Neuron (in vitro differentiated cells): ENCODE measurements around the gene LCN9.

ENCODE experiments used
- H2AFZ ChIP-seq: one replicate; pipeline ENCODE4 v1.6.1; 2013; ENCODE audit warnings: low read depth, mild to moderate bottlenecking, inconsistent platforms, low read length, moderate library complexity
- H3K27me3 ChIP-seq: one replicate; pipeline ENCODE4 v1.6.1; 2013; ENCODE audit warnings: low read length; ENCODE audit not compliant: insufficient read depth
- H3K36me3 ChIP-seq: one replicate; pipeline ENCODE4 v1.6.1; 2013; ENCODE audit warnings: low read length; ENCODE audit not compliant: insufficient read depth
- H3K4me1 ChIP-seq: one replicate; pipeline ENCODE4 v1.6.1; 2013; ENCODE audit warnings: low read length; ENCODE audit not compliant: insufficient read depth
- H3K4me3 ChIP-seq: 2 replicates; pipeline ENCODE4 v1.5.1; 2013; ENCODE audit warnings: mild to moderate bottlenecking, low read length, moderate library complexity
- H3K9me3 ChIP-seq: one replicate; pipeline ENCODE4 v1.6.1; 2013; ENCODE audit warnings: low read length

LCN9 gene

DNA sequence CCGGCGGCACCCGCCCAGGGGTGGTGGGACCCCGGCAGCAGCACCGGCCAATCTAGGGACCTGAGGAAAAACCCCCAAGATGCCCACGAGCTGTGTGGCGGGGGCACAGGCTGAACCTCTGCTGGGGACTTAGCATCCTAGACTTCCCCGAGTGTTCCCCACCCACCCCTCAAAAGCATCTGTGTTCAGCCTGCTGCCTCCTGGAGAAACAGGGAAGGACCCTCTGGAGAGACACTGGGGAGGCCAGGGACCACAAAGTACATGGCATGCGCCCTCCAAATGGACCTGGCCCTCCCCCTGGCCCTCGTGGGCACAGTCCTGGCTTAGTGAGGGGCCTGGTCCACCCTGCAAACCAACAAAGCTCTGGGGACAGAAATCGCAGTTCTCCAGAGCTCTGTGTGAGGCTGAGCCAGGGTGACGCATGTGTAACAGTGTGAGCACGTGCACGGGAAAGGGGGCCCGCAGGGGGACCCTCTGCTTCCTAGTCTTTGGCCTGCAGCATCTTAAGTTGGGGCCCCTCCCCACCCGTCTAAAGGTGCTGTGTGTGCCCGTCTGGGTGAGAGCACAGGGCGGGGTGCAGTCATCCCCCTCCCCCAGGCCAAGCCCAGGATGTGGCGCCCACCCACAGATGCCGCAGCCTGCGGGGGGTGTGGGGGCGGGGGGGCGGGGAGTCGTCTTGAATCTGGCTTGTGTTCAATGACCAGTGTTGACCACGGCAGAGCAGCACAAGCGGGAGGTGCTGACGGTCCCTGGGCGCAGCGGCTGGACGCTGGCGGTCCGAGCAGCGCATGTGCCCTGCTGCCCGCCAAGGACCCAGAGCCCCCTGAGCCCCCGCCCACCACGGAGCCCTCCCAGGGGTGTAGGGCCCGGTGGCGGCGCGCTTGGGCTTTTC, 38.2 kb downstream of the LCN9 start:
- H3K9me3 ChIP-seq: no peaks in the 10 kb centered on the region
- no peak overlapping the region for H3K4me3 ChIP-seq
- no peaks in the 10 kb centered on the region for H3K4me1 ChIP-seq
- H3K36me3 ChIP-seq: no peaks in the 10 kb centered on the region
- H2AFZ ChIP-seq: no peak overlapping the region
- peaks cover 48% of the 10 kb centered on the region for H3K27me3 ChIP-seq

DNA sequence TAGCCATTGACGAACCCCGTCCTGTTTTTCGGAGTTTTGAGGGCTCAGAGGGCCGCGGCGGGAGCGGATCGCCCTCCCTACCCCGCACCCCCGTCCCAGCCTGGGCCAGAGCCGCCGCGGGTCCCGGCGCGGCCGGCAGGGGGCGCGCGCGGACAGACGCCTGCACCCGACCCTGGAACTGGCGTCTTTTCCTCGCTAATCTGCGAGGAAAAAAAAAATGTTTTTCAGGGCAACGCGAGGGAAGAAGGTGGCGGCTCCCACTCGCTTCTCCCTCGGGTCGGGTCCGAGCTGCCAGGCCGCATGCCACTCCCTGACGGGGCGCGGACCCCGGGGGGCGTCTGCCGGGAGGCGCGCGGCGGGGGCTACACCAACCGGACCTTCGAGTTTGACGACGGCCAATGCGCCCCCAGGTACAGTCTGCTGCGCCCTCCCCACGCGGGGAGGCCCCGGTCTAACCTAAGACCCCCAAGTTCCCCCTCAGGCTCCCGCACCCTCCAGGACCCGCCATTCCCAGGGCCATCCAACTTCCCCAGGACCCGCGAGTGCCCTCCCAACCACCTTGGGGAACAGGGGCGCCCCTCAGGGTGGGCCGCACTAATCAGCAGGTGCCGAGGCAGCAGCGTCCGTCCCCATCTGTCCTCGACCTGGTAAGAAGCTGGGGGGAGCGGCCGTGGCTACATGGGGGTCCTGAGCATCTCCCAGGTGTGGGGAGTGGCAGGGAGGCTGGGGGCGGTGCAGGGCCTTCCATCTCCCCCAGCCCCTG, 39.0 kb downstream of the LCN9 start, which contains the start of gene KCNT1:
KCNT1 (plus strand) TSS at position 227 of the 763 bp plus-strand sequence; CDS start at position 301, 74 bp downstream.
- H3K4me1 ChIP-seq: no peaks in the 10 kb centered on the region
- H3K9me3 ChIP-seq: no peaks in the 10 kb centered on the region
- H2AFZ ChIP-seq: no peak within 1 kb of the TSS
- no peak within 1 kb of the TSS for H3K4me3 ChIP-seq
- peaks cover 55% of the 10 kb centered on the region for H3K27me3 ChIP-seq
- H3K36me3 ChIP-seq: no peaks in the 10 kb centered on the region

DNA sequence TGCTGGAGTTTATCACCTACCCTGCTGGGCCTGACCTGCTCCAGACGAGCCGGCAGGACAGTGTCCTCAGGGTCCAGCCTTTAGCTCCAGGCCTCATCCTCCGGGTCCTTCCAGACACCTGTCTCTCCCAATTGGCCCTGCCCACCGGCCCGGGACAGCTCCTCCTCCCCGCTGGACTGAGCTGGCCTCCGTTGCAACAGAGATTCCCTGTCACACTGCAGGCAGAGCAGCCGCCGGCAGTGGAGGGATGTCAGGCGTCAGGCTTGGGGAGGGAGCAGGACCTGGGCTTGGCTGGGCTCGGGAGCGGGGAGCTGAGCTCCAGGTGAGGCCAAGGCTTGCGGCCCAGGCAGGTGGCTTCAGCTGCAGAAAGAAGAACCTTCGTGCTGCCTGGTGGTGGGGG, 40.6 kb downstream of the LCN9 start:
- Histone ChIP-seq H2AFZ (no peak overlapping the region), H3K4me3 (no peak overlapping the region), H3K36me3 (no peaks in the 10 kb centered on the region), H3K4me1 (no peaks in the 10 kb centered on the region), H3K27me3 (peaks cover 63% of the 10 kb centered on the region), H3K9me3 (no peaks in the 10 kb centered on the region)

DNA sequence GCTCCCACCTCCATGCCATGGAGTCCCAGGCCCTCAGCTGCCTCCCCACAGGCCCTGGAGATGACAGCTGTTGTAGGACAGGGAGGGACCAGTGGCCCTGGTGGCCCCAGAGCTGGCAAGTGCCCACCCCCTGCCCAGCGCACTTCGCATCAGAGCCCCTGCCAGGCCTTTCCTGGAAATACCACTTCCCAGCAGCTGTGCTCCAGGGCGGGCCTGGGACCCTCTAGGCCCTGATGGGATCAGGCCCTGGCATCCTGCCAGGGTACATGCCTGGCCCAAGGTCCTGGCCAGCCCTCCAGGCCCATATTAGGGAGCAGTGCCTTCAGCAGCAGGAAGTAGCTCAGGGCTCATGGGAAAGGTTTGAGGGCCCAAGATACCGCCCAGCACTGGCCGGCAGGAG, 41.4 kb downstream of the LCN9 start:
- no peaks in the 10 kb centered on the region for H3K9me3 ChIP-seq
- H3K36me3 ChIP-seq: no peaks in the 10 kb centered on the region
- peaks cover 68% of the 10 kb centered on the region for H3K27me3 ChIP-seq
- H3K4me1 ChIP-seq: no peaks in the 10 kb centered on the region
- no peak overlapping the region for H3K4me3 ChIP-seq
- H2AFZ ChIP-seq: no peak overlapping the region

DNA sequence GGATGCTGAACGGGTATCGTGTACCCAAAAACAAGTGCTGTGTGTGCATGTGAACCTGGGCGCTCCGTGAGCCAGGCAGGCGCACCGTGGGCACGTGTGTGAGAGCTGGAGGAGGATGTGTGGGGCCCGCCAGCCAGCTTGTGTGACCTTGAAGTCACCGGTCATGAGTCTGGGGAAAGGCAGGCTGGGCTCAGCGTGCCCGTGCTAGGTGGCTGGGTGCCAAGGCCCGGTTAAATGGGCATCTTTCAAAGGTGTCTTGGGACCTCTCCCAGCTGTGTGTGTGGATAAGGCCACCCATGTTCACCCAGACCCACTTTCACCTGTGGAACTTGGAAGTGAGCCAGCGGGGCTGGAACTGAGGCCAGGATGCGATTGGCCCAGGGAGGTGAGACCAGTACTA, 42.3 kb downstream of the LCN9 start:
- H3K27me3 ChIP-seq: peaks cover 65% of the 10 kb centered on the region
- no peaks in the 10 kb centered on the region for H3K9me3 ChIP-seq
- no peak overlapping the region for H3K4me3 ChIP-seq
- H2AFZ ChIP-seq: no peak overlapping the region
- no peaks in the 10 kb centered on the region for H3K36me3 ChIP-seq
- H3K4me1 ChIP-seq: no peaks in the 10 kb centered on the region

DNA sequence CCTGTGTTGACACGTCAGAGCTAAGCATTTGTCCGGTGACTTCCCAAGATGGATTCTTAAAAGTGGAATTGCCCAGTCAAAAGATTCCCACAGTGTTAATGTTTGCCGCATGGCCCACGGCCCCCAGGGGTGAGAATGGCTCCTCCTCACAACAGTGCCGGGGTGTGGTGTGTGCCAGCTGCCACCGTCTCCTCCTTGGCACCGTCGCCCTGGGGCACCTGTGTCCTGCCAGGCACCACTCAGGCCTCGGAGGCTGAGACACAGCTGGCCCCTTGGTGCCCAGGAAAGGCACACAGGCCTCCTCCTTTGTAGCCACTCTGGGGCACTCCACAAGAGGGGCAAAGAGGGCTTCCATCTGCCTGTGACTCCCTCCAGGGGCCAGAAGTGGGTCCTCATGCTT, 43.2 kb downstream of the LCN9 start:
- Histone ChIP-seq H3K4me1 (no peaks in the 10 kb centered on the region), H3K9me3 (no peaks in the 10 kb centered on the region), H2AFZ (no peak overlapping the region), H3K36me3 (no peaks in the 10 kb centered on the region), H3K4me3 (no peak overlapping the region), H3K27me3 (peaks cover 69% of the 10 kb centered on the region)

DNA sequence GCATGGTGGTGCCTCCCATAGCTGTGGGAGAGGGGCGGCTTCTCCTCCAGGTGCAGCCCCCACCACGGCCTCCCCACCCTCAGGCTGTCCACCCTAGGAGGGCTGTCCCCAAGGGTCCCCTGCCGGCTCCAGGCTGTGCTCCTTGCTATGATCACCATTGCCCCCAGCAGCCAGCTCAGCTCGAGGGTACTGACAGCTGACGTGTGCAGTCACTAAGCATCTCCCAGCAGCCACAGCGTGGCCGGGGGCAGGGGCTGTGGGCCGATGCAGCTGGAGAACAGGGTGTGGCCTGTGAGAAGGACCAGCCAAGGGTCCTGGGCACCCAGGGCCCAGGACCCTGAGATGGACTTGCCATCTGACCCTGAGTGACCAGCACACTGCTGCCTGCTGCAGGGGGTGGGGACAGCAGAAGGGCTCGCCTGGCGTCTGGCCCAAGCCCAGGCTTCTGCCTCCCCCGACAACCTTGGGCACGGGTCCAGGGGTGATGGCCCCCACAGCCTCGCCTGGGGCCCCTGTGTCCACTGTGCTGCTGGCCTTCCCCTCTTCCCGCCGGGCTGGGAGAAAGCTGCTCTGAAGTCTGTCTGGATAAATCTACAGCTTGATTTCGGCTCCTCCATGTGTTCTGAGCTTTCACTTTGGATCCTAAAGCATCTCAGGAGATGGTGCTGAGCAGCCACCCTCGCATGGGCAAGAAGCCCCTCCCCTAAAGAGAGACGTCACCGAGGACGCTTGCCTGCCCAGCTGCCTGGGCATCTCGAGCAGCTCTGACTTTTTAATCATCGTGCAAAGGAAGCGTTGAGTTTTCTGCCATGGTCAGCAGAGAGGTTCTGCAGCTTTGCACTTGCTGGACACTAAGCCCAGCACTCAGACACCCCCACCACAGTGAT, 44.4 kb downstream of the LCN9 start:
- H3K4me1 ChIP-seq: no peaks in the 10 kb centered on the region
- H3K36me3 ChIP-seq: no peaks in the 10 kb centered on the region
- H3K4me3 ChIP-seq: no peak overlapping the region
- no peak overlapping the region for H2AFZ ChIP-seq
- peaks cover 78% of the 10 kb centered on the region for H3K27me3 ChIP-seq
- H3K9me3 ChIP-seq: no peaks in the 10 kb centered on the region

DNA sequence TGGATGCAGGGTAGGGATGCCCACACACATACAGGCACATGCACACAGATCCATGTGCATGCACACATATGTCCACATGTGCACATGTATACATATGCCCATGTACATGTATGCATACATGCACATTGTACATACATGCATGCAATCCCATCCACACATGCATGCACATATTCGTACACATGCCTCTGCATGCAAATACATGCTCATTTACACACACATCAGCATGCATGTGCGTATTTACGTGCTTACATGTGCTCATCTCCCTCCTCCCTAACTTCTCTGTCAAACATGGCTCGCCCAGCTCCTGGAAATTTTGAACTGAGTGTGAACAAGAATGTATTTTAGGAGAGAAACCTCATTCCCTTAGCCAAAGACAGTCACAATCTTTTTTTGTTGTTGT, 45.1 kb downstream of the LCN9 start:
- H3K4me3 ChIP-seq: no peak overlapping the region
- H3K4me1 ChIP-seq: no peaks in the 10 kb centered on the region
- no peaks in the 10 kb centered on the region for H3K9me3 ChIP-seq
- no peak overlapping the region for H2AFZ ChIP-seq
- H3K36me3 ChIP-seq: no peaks in the 10 kb centered on the region
- peaks cover 79% of the 10 kb centered on the region for H3K27me3 ChIP-seq

DNA sequence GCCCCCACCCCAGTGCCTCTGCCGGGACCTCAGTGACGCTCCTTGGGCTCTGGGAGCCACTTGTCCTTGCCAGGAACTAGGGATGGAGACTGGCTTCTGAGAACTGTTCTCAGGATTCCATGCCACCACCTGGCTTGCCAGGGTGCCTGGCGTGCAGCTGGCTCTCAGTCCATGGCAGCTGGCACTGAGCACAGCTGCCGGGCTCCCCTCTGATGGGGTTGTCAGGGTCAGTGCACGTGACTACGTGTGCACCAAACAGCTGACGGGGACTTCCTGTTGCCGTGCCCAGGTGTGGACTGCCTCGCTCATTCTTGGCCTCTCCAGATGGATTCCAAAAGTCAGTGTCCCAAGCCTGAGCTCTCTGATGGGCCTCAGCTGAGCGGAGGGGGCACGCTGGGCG, 48.3 kb downstream of the LCN9 start:
- Histone ChIP-seq H3K27me3 (peaks cover 74% of the 10 kb centered on the region), H3K9me3 (no peaks in the 10 kb centered on the region), H2AFZ (no peak overlapping the region), H3K36me3 (no peaks in the 10 kb centered on the region), H3K4me3 (no peak overlapping the region), H3K4me1 (no peaks in the 10 kb centered on the region)

DNA sequence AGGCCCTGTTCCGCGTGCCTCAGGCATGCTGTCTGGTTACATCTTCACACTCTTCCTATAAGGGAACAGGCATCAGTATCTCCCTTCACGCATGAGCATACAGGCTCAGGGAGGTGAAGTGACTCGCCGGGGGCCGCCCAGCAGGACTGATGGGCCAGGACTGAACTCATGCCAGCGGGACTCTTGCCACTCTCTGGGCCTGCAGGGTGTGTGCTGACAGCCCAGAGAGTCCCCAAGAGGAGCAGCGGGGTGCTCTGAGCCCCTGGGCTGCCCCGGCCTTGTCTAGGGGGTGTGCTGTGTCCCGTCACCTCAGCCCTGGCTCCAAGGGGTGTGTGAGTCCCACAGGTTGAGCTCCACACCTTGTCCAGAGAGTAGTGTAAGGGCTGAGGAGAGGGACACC, 48.8 kb downstream of the LCN9 start:
- Histone ChIP-seq H3K27me3 (peaks cover 73% of the 10 kb centered on the region), H2AFZ (no peak overlapping the region), H3K4me1 (no peaks in the 10 kb centered on the region), H3K36me3 (no peaks in the 10 kb centered on the region), H3K4me3 (no peak overlapping the region), H3K9me3 (no peaks in the 10 kb centered on the region)

DNA sequence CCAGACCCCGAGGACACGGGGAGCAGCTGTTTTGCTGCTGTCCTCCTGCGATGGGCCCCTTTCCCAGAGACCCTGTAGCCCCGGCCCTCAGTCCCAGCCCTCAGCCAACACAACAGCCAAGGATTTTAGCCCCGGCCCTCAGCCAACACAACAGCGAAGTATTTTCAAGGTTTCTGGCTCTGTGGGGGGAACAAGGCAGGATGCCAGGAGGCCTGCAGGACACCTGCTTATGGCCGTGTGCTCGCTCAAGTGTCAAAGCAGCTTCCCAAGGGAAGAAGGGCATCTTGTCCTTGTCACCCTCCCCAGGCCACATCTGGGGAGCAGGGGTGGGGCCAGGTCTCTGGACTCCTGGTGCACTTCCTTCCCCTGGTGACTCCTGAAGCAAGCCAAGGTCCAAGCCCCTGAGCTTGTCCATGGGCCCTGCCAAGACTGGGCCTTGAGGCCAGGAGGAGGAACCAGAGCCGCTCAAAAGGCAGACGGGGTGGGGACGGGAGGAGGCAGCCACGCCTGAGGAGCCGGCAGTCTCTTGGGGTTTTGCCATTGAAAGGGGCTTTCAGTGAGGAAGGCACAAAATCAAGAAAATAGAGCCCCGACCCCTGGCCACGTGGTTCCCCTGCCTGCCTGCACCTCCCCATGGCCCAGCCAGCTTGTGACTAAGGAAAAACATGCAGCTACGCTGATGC, 49.6 kb downstream of the LCN9 start:
- Histone ChIP-seq H3K36me3 (no peaks in the 10 kb centered on the region), H3K9me3 (no peaks in the 10 kb centered on the region), H3K27me3 (peaks cover 78% of the 10 kb centered on the region), H2AFZ (no peak overlapping the region), H3K4me3 (no peak overlapping the region), H3K4me1 (no peaks in the 10 kb centered on the region)

DNA sequence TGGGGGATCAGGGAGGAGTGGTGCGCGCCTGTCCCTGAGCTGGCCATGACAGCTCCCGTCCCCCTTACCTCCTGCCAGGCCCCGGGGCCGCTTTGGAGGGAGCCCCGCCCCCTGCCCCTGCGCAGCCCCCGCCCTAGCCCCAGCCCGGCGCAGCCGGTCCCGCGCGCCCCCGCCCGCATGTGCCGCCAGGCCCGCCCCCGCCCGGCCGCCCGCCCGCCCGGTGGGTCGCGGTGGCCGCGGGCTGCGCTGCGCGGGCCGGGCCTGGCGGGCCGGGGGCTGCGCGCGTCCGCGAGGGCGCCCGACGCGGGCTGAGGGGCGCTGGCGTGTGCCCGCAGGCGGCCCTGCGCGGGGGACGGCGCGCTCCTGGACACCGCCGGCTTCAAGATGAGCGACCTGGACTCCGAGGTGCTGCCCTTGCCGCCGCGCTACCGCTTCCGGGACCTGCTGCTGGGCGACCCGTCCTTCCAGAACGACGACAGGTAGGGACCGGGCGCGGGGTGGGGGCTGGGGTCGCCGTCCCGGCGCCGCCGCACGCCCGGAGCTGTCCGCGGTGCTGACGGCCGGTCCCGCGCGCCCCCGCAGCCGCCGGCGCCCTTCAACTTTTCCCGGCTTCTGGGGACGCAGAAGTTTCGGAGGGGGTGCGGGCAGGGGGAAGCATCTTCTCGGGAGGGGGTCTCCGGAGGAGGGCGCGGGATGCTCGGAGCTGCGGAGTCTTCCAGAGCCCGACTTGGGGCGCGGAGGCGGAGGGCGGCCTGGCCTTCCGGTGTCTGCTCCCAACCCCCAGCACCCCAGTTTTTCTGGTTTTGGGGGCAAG, 51.3 kb downstream of the LCN9 start:
- Histone ChIP-seq H3K27me3 (peaks cover 84% of the 10 kb centered on the region), H3K4me3 (peak overlapping the region; percentile 14), H3K36me3 (no peaks in the 10 kb centered on the region), H2AFZ (no peak overlapping the region), H3K9me3 (no peaks in the 10 kb centered on the region), H3K4me1 (no peaks in the 10 kb centered on the region)
